K562 (cell line): Measurements from ENCODE around the gene TMEM255A. TPM values are rescaled to one million over a fixed set of nuclear protein-coding genes. Genes with fewer than 3 reads are reported as not detected.
A peak's percentile ranks its signal among the peaks of the same experiment; 100 is the strongest.

ENCODE experiments used
- ADNP ChIP-seq: fragments of 200-800 bp; sonication (Bioruptor generic); IDR thresholded peaks from 2 replicates; pipeline ENCODE4 v1.6.1; 2016; ENCODE audit warnings: missing genetic modification characterization, missing compliant biosample characterization
- ATF7 ChIP-seq: fragments of 450-650 bp; IDR thresholded peaks from 2 replicates; pipeline ENCODE4 v1.7.1; 2014; ENCODE audit warnings: mild to moderate bottlenecking, moderate library complexity
- CBX8 ChIP-seq: fragments of 200-600 bp; sonication (generic); IDR thresholded peaks from 2 replicates; pipeline ENCODE4 v1.6.1; 2012; ENCODE audit warnings: borderline replicate concordance, mixed run types, low read depth, mild to moderate bottlenecking, moderate library complexity, mixed read lengths, low read length, control low read depth, inconsistent platforms; ENCODE audit not compliant: poor library complexity, severe bottlenecking; ENCODE audit errors: extremely low read depth
- DDX20 ChIP-seq: fragments of 450-650 bp; IDR thresholded peaks from 2 replicates; pipeline ENCODE4 v1.6.1; 2016; ENCODE audit warnings: missing genetic modification characterization, low read depth, mild to moderate bottlenecking, missing compliant biosample characterization, moderate library complexity
- HDAC8 ChIP-seq: fragments of 450-650 bp; IDR thresholded peaks from 2 replicates; pipeline ENCODE4 v1.6.1; 2016; ENCODE audit warnings: mild to moderate bottlenecking, missing genetic modification characterization, moderate library complexity, missing compliant biosample characterization
- HDGF ChIP-seq: fragments of 450-650 bp; IDR thresholded peaks from 2 replicates; pipeline ENCODE4 v1.6.1; 2016
- HNRNPH1 ChIP-seq: fragments of 200-400 bp; formaldehyde crosslinking; optimal IDR thresholded peaks from 2 replicates; pipeline ENCODE3; 2017; ENCODE audit warnings: low read depth, mild to moderate bottlenecking, low read length, moderate library complexity
- HNRNPK ChIP-seq: fragments of 200-400 bp; formaldehyde crosslinking; IDR thresholded peaks from one replicate; pipeline ENCODE4 v1.6.1; 2018; ENCODE audit warnings: mild to moderate bottlenecking, low read depth, low read length; ENCODE audit not compliant: poor library complexity, severe bottlenecking
- HNRNPUL1 ChIP-seq: fragments of 200-400 bp; formaldehyde crosslinking; IDR thresholded peaks from 2 replicates; pipeline ENCODE4 v1.6.1; 2017; ENCODE audit warnings: low read length
- ILF3 ChIP-seq: fragments of 450-650 bp; IDR thresholded peaks from 2 replicates; pipeline ENCODE4 v1.6.1; 2018; ENCODE audit warnings: antibody characterized with exemption, mild to moderate bottlenecking, moderate library complexity, borderline replicate concordance
- JUN ChIP-seq, 2 experiments: sonication (generic) in 1 of 2; formaldehyde crosslinking in 1 of 2; IDR thresholded peaks; 2 replicates each; pipeline versions ENCODE4 v1.6.1 to v1.8.0; 2012 to 2022; ENCODE audit warnings: borderline replicate concordance in 2 of 2, mild to moderate bottlenecking in 2 of 2, improper control_type of control experiment in 1 of 2, low read depth in 1 of 2, low read length in 1 of 2, missing genetic modification reagents in 1 of 2
- KDM1A ChIP-seq, 2 experiments: fragments of 450-650 bp; IDR thresholded peaks; 2 replicates each; pipeline ENCODE4 v1.6.1; 2016; ENCODE audit warnings: mild to moderate bottlenecking in 2 of 2
- NCOA4 ChIP-seq: fragments of 450-650 bp; IDR thresholded peaks from 2 replicates; pipeline ENCODE4 v1.6.1; 2018; ENCODE audit warnings: mild to moderate bottlenecking; ENCODE audit not compliant: partially characterized antibody
- ZC3H4 ChIP-seq: sonication (generic); formaldehyde crosslinking; IDR thresholded peaks from 2 replicates; pipeline ENCODE4 v1.9.0; 2021; ENCODE audit warnings: missing genetic modification reagents, borderline replicate concordance
- ZNF274 ChIP-seq: IDR thresholded peaks from 2 replicates; pipeline ENCODE4 v1.6.1; 2011; ENCODE audit warnings: low read depth, mild to moderate bottlenecking, low read length, moderate library complexity, borderline replicate concordance
- ZNF436 ChIP-seq: fragments of 250-450, 450-650 bp; sonication (Bioruptor Pico); formaldehyde crosslinking; IDR thresholded peaks from 2 replicates; pipeline ENCODE4 v1.7.0; 2020; ENCODE audit warnings: mild to moderate bottlenecking
- ZNF644 ChIP-seq: fragments of 200-800 bp; sonication (Bioruptor generic); IDR thresholded peaks from 2 replicates; pipeline ENCODE4 v1.6.1; 2016; ENCODE audit warnings: low read depth, missing genetic modification characterization, missing compliant biosample characterization
- polyA plus RNA-seq, 8 experiments: library from polyadenylated mRNA; depleted of rRNA in 4 of 8; stranded (reverse) in 5 of 8; unstranded in 3 of 8; fragments of >200 nt; fragmentation: Nextera tagmentation in 2 of 8; fragmentation: Illumina TruSeq in 1 of 8; extraction: Ambion mirVana in 2 of 8; extraction: Trizol in 1 of 8; gene quantifications; 2 replicates each; pipeline versions ENCODE4 v1.2.1 to v1.2.3, GENCODE V29; 2011 to 2014; ENCODE audit warnings: inconsistent platforms in 1 of 8, missing spikeins in 1 of 8
- total RNA-seq, 7 experiments: library from RNA; depleted of rRNA in 6 of 7; stranded (reverse); fragments of >200 nt in 6 of 7; fragmentation: Illumina TruSeq in 2 of 7; extraction: Trizol in 2 of 7; gene quantifications; 2 replicates each; pipeline versions ENCODE4 v1.2.1 to v1.2.3, GENCODE V29; 2011 to 2021; ENCODE audit warnings: low replicate concordance in 1 of 7
- TF ChIP-seq, protein P1 (sequence below): fragments of 250-450 bp; sonication (Bioruptor Pico); IDR thresholded peaks from 2 replicates; pipeline ENCODE4 v1.8.0; 2022; ENCODE audit warnings: inconsistent platforms
- TF ChIP-seq, protein P2 (sequence below): sonication (generic); formaldehyde crosslinking; IDR thresholded peaks from 2 replicates; pipeline ENCODE4 v1.5.0; 2020; ENCODE audit warnings: missing genetic modification reagents
- TF ChIP-seq, protein P3 (sequence below), 2 experiments: fragments of 250-450 bp in 1 of 2; fragments of 450-650 bp in 1 of 2; sonication (Bioruptor Pico) in 1 of 2; IDR thresholded peaks; 2 replicates each; pipeline versions ENCODE4 v1.6.1 to v1.8.0; 2016 to 2021; ENCODE audit warnings: mild to moderate bottlenecking in 2 of 2, moderate library complexity in 2 of 2, missing compliant biosample characterization in 1 of 2, missing genetic modification characterization in 1 of 2

The TMEM255A gene
- total and polyA plus RNA-seq, 9 of the 15 experiments (the other 6 are each of a cell fraction or from before 2014, with no cell fraction given), result 0.01 TPM; not detected in 8

DNA sequence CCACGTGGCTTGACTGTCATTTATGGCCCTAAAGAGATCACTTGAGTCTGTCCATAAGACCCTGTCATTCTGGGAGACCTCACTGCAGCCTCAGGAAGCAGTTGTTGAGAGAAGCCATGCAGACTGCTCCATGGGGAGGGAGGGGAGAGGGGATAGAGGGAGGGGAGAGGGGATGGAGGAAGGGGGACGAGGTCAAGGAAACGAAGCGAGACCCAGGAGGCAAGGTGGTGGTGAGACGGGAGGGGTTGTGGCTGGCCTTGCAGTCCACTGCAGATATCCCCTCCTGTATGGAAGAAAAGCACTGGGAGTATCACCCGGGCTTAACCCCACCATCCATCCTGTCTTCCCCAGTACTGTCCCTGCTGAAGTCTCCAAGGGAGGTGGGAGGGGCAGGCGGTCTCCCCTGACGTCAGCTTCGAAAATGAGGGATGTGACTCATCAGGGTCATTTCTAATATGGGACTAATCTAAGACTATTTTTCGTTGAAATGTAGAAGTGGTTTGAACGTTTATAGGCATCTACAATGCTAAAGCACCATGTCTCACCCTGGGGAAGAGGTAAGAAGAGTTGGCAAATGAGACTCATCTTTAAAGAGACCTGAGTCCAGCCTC is 5.6 kb downstream of the TMEM255A start (continued):
- TF ChIP-seq, protein P1, sequence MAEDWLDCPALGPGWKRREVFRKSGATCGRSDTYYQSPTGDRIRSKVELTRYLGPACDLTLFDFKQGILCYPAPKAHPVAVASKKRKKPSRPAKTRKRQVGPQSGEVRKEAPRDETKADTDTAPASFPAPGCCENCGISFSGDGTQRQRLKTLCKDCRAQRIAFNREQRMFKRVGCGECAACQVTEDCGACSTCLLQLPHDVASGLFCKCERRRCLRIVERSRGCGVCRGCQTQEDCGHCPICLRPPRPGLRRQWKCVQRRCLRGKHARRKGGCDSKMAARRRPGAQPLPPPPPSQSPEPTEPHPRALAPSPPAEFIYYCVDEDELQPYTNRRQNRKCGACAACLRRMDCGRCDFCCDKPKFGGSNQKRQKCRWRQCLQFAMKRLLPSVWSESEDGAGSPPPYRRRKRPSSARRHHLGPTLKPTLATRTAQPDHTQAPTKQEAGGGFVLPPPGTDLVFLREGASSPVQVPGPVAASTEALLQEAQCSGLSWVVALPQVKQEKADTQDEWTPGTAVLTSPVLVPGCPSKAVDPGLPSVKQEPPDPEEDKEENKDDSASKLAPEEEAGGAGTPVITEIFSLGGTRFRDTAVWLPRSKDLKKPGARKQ (CRISPR knock-in tag), result no peak
- TF ChIP-seq HNRNPUL1 (no peak), ILF3 (no peak), ADNP (tag) (no peak), HNRNPK (no peak), JUN (IDR thresholded peaks at IDR 0.05; ENCODE audit: borderline replicate concordance, low read depth, low read length) (peak; percentile 20; the same call in 1 of the 2 replicates), JUN (CRISPR knock-in tag; IDR thresholded peaks at IDR 0.05; ENCODE audit: borderline replicate concordance) (no peak; the same call in 1 of the 2 replicates), HDAC8 (tag) (no peak), DDX20 (tag) (no peak), HNRNPH1 (no peak), NCOA4 (no peak), CBX8 (no peak), ZNF644 (tag) (no peak), KDM1A (IDR thresholded peaks at IDR 0.05) (no peak), ATF7 (peak; percentile 38), ZNF436 (CRISPR knock-in tag) (no peak), ZNF274 (no peak), HDGF (no peak), ZC3H4 (no peak)
- TF ChIP-seq, protein P2, sequence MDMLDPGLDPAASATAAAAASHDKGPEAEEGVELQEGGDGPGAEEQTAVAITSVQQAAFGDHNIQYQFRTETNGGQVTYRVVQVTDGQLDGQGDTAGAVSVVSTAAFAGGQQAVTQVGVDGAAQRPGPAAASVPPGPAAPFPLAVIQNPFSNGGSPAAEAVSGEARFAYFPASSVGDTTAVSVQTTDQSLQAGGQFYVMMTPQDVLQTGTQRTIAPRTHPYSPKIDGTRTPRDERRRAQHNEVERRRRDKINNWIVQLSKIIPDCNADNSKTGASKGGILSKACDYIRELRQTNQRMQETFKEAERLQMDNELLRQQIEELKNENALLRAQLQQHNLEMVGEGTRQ, result no peak
- TF ChIP-seq, protein P3, sequence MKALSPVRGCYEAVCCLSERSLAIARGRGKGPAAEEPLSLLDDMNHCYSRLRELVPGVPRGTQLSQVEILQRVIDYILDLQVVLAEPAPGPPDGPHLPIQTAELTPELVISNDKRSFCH (CRISPR knock-in tag; IDR thresholded peaks at IDR 0.05), result no peak
- TF ChIP-seq, protein P3 (tag; IDR thresholded peaks at IDR 0.05), result no peak
